Loucy (cell line): ENCODE results near the gene GSTP1.
"Not testable (repeated sequence)": the region's sequence is repeated elsewhere in the genome, so short reads cannot be mapped to it uniquely, and the experiment has no call there.

Experiments
- H2AFZ ChIP-seq: fragments of 200-600 bp; sonication (generic); 2 replicates; pipeline ENCODE4 v1.6.0; 2016; ENCODE audit warnings: antibody characterized with exemption, mild to moderate bottlenecking, low read length, moderate library complexity
- H3F3A ChIP-seq: fragments of 200-600 bp; 2 replicates; pipeline ENCODE4 v1.6.0; 2016; ENCODE audit warnings: antibody characterized with exemption, low read depth, mild to moderate bottlenecking
- H3K27me3 ChIP-seq: fragments of 200-600 bp; sonication (generic); 2 replicates; pipeline ENCODE4 v1.6.1; 2014; ENCODE audit warnings: low read length, mild to moderate bottlenecking; ENCODE audit not compliant: insufficient read depth, poor library complexity, severe bottlenecking
- H3K36me3 ChIP-seq: fragments of 200-600 bp; sonication (generic); 2 replicates; pipeline ENCODE4 v1.6.1; 2016; ENCODE audit warnings: low read length; ENCODE audit not compliant: insufficient read depth
- H3K4me1 ChIP-seq: fragments of 200-600 bp; sonication (generic); 2 replicates; pipeline ENCODE4 v1.5.1; 2014; ENCODE audit warnings: low read length, mild to moderate bottlenecking; ENCODE audit not compliant: insufficient read depth, poor library complexity, severe bottlenecking
- H3K4me2 ChIP-seq: fragments of 200-600 bp; sonication (generic); 2 replicates; pipeline ENCODE4 v1.6.0; 2014; ENCODE audit warnings: antibody characterized with exemption, low read length, low read depth, mild to moderate bottlenecking; ENCODE audit not compliant: poor library complexity, severe bottlenecking
- H3K4me3 ChIP-seq: fragments of 200-600 bp; sonication (generic); 2 replicates; pipeline ENCODE4 v1.5.1; 2014; ENCODE audit warnings: low read length, mild to moderate bottlenecking, mixed read lengths; ENCODE audit not compliant: poor library complexity, severe bottlenecking
- H3K79me2 ChIP-seq: fragments of 200-600 bp; sonication (generic); 2 replicates; pipeline ENCODE4 v1.6.1; 2014; ENCODE audit warnings: low read length; ENCODE audit not compliant: insufficient read depth
- H3K9ac ChIP-seq: fragments of 200-600 bp; sonication (generic); 2 replicates; pipeline ENCODE4 v1.6.0; 2014; ENCODE audit warnings: mild to moderate bottlenecking, low read depth, low read length, moderate library complexity; ENCODE audit not compliant: poor library complexity, severe bottlenecking
- H3K9me2 ChIP-seq: fragments of 200-600 bp; sonication (generic); replicated peaks from 2 replicates; pipeline ENCODE4 v1.6.1; 2016; ENCODE audit warnings: low read depth, low read length, mixed read lengths
- H3K9me3 ChIP-seq: fragments of 200-600 bp; sonication (generic); 2 replicates; pipeline ENCODE4 v1.6.1; 2014; ENCODE audit warnings: mild to moderate bottlenecking, antibody characterized with exemption, low read length, low read depth; ENCODE audit not compliant: insufficient read depth
- H4K20me1 ChIP-seq: fragments of 200-600 bp; sonication (generic); 2 replicates; pipeline ENCODE4 v1.6.0; 2014; ENCODE audit warnings: antibody characterized with exemption, low read length, mild to moderate bottlenecking; ENCODE audit not compliant: insufficient read depth, poor library complexity, severe bottlenecking
- EZH2phosphoT487 ChIP-seq: fragments of 200-600 bp; IDR thresholded peaks from 2 replicates; pipeline ENCODE4 v1.6.1; 2018; ENCODE audit warnings: antibody characterized with exemption, mild to moderate bottlenecking, moderate library complexity, borderline replicate concordance
- TF ChIP-seq, protein P1 (sequence below): fragments of 200-600 bp; sonication (generic); conservative IDR thresholded peaks from 2 replicates; pipeline ENCODE4 v1.5.1; 2014; ENCODE audit warnings: mild to moderate bottlenecking, antibody characterized with exemption, low read length

Gene GSTP1

GRCh38 chr11:67544616-67545242 is 38.9 kb upstream of the GSTP1 start:
- Histone ChIP-seq H2AFZ (no peak overlapping the region), H3K4me3 (no peak overlapping the region), H3K4me1 (peaks cover 4% of the 10 kb centered on the region), H3K9me2 (no peaks in the 10 kb centered on the region), H3K36me3 (no peaks in the 10 kb centered on the region), H3K9me3 (no peaks in the 10 kb centered on the region), H3F3A (no peaks in the 10 kb centered on the region), H3K4me2 (no peak overlapping the region), H3K27me3 (no peaks in the 10 kb centered on the region), H3K79me2 (no peaks in the 10 kb centered on the region), H3K9ac (no peak overlapping the region), H4K20me1 (no peaks in the 10 kb centered on the region)
- TF ChIP-seq EZH2phosphoT487 = no peak
- TF ChIP-seq, protein P1, sequence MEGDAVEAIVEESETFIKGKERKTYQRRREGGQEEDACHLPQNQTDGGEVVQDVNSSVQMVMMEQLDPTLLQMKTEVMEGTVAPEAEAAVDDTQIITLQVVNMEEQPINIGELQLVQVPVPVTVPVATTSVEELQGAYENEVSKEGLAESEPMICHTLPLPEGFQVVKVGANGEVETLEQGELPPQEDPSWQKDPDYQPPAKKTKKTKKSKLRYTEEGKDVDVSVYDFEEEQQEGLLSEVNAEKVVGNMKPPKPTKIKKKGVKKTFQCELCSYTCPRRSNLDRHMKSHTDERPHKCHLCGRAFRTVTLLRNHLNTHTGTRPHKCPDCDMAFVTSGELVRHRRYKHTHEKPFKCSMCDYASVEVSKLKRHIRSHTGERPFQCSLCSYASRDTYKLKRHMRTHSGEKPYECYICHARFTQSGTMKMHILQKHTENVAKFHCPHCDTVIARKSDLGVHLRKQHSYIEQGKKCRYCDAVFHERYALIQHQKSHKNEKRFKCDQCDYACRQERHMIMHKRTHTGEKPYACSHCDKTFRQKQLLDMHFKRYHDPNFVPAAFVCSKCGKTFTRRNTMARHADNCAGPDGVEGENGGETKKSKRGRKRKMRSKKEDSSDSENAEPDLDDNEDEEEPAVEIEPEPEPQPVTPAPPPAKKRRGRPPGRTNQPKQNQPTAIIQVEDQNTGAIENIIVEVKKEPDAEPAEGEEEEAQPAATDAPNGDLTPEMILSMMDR = no peak

DNA sequence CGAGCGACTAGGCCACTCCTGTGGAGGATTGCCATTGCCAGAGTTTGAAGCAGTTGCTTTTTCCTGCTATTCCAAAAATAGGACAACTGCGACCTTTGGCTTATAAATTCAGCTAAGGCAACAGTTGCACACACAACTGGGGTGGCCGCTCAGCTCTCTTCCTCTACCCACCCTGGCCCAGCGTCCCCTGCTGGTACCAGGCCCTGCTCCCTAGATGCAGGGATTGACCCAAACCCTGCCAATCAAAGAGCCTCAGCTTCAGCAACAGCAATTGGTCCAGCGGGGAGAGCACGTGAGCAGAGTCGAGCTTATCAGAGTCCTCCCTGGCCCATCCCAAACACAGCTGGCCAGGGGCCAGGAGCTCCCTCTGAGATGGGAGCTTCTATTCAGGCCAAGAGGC is 38.3 kb upstream of the GSTP1 start:
- H2AFZ ChIP-seq = no peak overlapping the region
- H3K9me3 ChIP-seq = no peaks in the 10 kb centered on the region
- no peak overlapping the region for H3K4me2 ChIP-seq
- H3K4me3 ChIP-seq = no peak overlapping the region
- H3K9me2 ChIP-seq = no peaks in the 10 kb centered on the region
- peaks cover 4% of the 10 kb centered on the region for H3K4me1 ChIP-seq
- no peaks in the 10 kb centered on the region for H3K27me3 ChIP-seq
- no peaks in the 10 kb centered on the region for H3K79me2 ChIP-seq
- H3F3A ChIP-seq = no peaks in the 10 kb centered on the region
- no peaks in the 10 kb centered on the region for H4K20me1 ChIP-seq
- TF ChIP-seq, protein P1 = no peak
- no peak for TF ChIP-seq EZH2phosphoT487
- H3K36me3 ChIP-seq = no peaks in the 10 kb centered on the region
- no peak overlapping the region for H3K9ac ChIP-seq

DNA sequence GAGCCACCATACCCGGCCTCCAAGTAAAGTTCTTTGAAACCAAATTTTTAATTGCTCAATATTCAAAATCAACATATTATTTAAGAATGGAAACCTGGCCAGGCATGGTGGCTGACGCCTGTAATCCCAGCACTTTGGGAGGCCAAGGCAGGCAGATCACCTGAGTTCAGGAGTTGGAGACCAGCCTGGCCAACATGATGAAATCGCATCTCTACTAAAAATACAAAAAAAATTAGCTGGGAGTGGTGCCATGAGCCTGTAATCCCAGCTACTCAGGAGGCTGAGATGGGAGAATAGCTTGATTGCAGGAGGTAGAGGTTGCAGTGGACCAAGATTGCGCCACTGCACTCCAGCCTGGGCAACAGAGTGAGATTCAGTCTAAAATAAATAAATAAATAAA is 35.5 kb upstream of the GSTP1 start:
- H3K9ac ChIP-seq, H3K79me2 ChIP-seq, H3K36me3 ChIP-seq, H3F3A ChIP-seq, H2AFZ ChIP-seq, H3K9me3 ChIP-seq, H3K4me1 ChIP-seq, H3K27me3 ChIP-seq, H3K9me2 ChIP-seq, H3K4me3 ChIP-seq, H3K4me2 ChIP-seq, H4K20me1 ChIP-seq: not testable (repeated sequence)

GRCh38 chr11:67548555-67549110 is 35.0 kb upstream of the GSTP1 start:
- H3K4me1 ChIP-seq = peaks cover 4% of the 10 kb centered on the region
- no peak for TF ChIP-seq EZH2phosphoT487
- TF ChIP-seq, protein P1 = no peak
- no peaks in the 10 kb centered on the region for H3K36me3 ChIP-seq

More at GRCh38 chr11:67548555-67549110, 35.0 kb upstream of the GSTP1 start:
- H3K4me3 ChIP-seq = no peak overlapping the region
- H3K27me3 ChIP-seq = no peaks in the 10 kb centered on the region
- no peaks in the 10 kb centered on the region for H3K9me2 ChIP-seq
- no peak overlapping the region for H3K9ac ChIP-seq
- H3K9me3 ChIP-seq = no peaks in the 10 kb centered on the region; the same call in 1 of the 2 replicates
- H4K20me1 ChIP-seq = no peaks in the 10 kb centered on the region
- no peaks in the 10 kb centered on the region for H3F3A ChIP-seq
- no peak overlapping the region for H3K4me2 ChIP-seq
- H2AFZ ChIP-seq = no peak overlapping the region
- H3K79me2 ChIP-seq = no peaks in the 10 kb centered on the region
